HG03354 (cell line): ENCODE results near the gene ZNF805.
"Not testable (repeated sequence)": the region's sequence is repeated elsewhere in the genome, so short reads cannot be mapped to it uniquely, and the experiment has no call there.

ENCODE experiments used
- ATAC-seq: cut with Tn5 transposase; IDR thresholded peaks from one replicate; pipeline ENCODE4 v1.9.1; 2021; ENCODE audit warnings: mild to moderate bottlenecking; ENCODE audit not compliant: unreplicated experiment, poor library complexity, severe bottlenecking

The ZNF805 gene

GRCh38 chr19:57240311-57241090 is at the start of gene ZNF805:
TSS of gene ZNF805 (plus strand) at chr19:57240632. CDS start at chr19:57240892, 260 bp downstream.
- peak; percentile 94 for ATAC-seq

GRCh38 chr19:57191141-57192076 is 49.0 kb upstream of the ZNF805 start, which contains the start of gene ZNF264:
TSS of gene ZNF264 (plus strand) at chr19:57191500. CDS start at chr19:57191914, 414 bp downstream.
- ATAC-seq = peak; percentile 97

GRCh38 chr19:57192077-57192420 is 48.4 kb upstream of the ZNF805 start:
- ATAC-seq = peak; percentile 22

GRCh38 chr19:57192993-57193392 is 47.4 kb upstream of the ZNF805 start:
- ATAC-seq = no peak

- not testable (repeated sequence) for ATAC-seq
These were observed 42.6 kb upstream of the ZNF805 start for GRCh38 chr19:57197874-57198273.

GRCh38 chr19:57202160-57202559 is 38.3 kb upstream of the ZNF805 start:
- ATAC-seq = no peak

GRCh38 chr19:57210381-57210780 is 30.1 kb upstream of the ZNF805 start:
- no peak for ATAC-seq

GRCh38 chr19:57212109-57212508 is 28.3 kb upstream of the ZNF805 start:
- no peak for ATAC-seq

GRCh38 chr19:57227502-57227901 is 12.9 kb upstream of the ZNF805 start:
- ATAC-seq = no peak

- no peak for ATAC-seq
These were observed 8.7 kb upstream of the ZNF805 start for GRCh38 chr19:57231686-57232085.

- no peak for ATAC-seq
These were observed 7.2 kb upstream of the ZNF805 start for GRCh38 chr19:57233207-57233606.

- no peak for ATAC-seq
These were observed 486 bp upstream of the ZNF805 start for GRCh38 chr19:57239982-57240310.

- ATAC-seq = no peak
These were observed 744 bp downstream of the ZNF805 start for GRCh38 chr19:57241176-57241575.

- no peak for ATAC-seq
These were observed 2.4 kb downstream of the ZNF805 start for GRCh38 chr19:57242821-57243220.

- ATAC-seq = no peak
These were observed 4.1 kb downstream of the ZNF805 start for GRCh38 chr19:57244513-57244912.

GRCh38 chr19:57245066-57245465 is 4.6 kb downstream of the ZNF805 start:
- no peak for ATAC-seq

GRCh38 chr19:57245959-57246358 is 5.5 kb downstream of the ZNF805 start:
- ATAC-seq = no peak

GRCh38 chr19:57248646-57249045 is 8.2 kb downstream of the ZNF805 start:
- no peak for ATAC-seq

- ATAC-seq = no peak
These were observed 8.9 kb downstream of the ZNF805 start for GRCh38 chr19:57249329-57249728.

GRCh38 chr19:57253767-57254166 is 13.3 kb downstream of the ZNF805 start:
- ATAC-seq = not testable (repeated sequence)

- no peak for ATAC-seq
These were observed 21.6 kb downstream of the ZNF805 start for GRCh38 chr19:57262044-57262443.
